Hematopoietic multipotent progenitor cell treated with erythropoietin and hydrocortisone succinate and interleukin-3 and kit ligand, for 4 days (in vitro differentiated cells): ENCODE measurements around the gene ZNF148.
A peak's percentile ranks its signal among the peaks of the same experiment; 100 is the strongest.

Experiments used
- DNase-seq: peaks from one replicate; pipeline ENCODE4 v3.0.0-alpha.2; 2015

The ZNF148 gene

GRCh38 chr3:125266971-125267370 is 108.2 kb downstream of the ZNF148 start:
- DNase-seq, result no peak

DNA sequence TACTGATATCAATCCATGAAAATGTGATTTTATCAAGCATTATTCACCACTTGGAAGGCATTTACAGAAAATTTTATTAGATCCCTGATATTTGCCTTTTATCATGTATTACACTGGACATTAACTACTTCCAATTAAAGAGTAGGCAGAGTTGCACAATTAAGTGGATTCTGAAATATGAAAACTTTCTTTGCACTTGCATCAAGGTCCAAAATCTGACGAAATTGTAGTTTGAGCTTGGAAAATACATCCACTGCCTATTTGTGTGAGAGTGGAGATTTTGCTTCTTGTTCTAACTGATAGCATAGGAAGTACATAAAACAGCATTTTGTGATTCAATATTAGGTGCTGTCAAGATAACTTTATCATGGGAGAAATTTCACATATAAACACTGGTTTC is 113.0 kb downstream of the ZNF148 start:
- DNase-seq, result no peak

GRCh38 chr3:125261031-125261430 is 114.1 kb downstream of the ZNF148 start:
- DNase-seq, result no peak

DNA sequence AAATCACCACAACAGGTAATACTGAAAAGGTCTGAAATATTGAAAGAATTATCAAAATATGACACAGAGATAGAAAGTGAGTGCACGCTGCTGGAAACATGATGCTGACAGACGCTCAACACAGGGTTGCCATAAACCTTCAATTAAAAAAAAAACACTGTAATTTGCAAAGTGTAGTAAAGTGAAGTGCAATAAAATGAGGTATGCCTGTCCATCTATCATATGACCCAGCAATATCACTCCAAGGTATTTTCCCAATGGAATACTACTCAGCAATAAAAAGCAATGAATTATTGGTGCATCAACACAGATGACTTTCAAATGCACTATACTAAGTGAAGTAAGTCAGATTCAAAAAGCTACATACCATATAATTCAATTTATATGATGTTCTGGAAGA is 115.0 kb downstream of the ZNF148 start:
- DNase-seq, result no peak

GRCh38 chr3:125257536-125257935 is 117.6 kb downstream of the ZNF148 start:
- peak; percentile 57 for DNase-seq

DNA sequence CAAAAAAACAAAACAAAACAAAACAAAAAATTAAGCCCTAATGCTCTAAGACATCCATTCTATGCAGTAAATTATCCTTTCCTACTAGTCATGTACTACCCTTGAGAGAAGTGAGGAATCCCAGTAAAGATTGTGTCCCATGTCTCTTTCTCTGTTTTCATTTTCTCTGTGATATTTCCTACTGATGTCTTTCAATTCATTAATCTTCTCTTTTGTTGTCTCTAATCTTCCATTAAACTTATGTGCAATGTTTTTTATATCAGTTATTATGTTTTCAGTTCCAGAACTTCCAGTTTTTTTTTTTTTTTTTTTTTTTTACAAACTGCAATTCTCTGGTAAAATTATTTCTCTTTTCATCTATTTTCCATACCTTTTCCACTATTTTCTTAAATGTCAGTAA is 118.5 kb downstream of the ZNF148 start:
- no peak for DNase-seq

GRCh38 chr3:125250973-125251372 is 124.2 kb downstream of the ZNF148 start:
- DNase-seq, result no peak

- DNase-seq, result no peak
These were observed 128.9 kb downstream of the ZNF148 start for GRCh38 chr3:125246237-125246636.

DNA sequence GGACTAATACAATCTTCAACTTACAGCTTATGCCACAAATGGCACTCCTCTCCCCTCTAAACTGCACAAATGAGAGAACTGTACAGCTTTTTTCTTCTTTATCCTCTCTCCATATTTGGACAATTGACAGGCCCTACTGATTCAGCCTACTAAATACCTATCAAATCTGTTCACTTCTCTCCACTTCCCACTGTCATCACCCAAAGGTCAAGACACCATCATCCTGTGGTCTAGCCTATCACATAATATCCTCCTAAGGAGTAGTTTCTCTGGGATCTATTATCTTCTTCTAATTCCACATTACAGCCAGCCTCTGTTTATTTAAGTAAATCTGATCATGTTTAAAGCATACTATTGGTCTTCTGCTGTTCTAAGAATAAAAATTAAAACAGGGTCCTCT is 129.6 kb downstream of the ZNF148 start:
- no peak for DNase-seq

GRCh38 chr3:125240496-125240895 is 134.6 kb downstream of the ZNF148 start:
- no peak for DNase-seq

DNA sequence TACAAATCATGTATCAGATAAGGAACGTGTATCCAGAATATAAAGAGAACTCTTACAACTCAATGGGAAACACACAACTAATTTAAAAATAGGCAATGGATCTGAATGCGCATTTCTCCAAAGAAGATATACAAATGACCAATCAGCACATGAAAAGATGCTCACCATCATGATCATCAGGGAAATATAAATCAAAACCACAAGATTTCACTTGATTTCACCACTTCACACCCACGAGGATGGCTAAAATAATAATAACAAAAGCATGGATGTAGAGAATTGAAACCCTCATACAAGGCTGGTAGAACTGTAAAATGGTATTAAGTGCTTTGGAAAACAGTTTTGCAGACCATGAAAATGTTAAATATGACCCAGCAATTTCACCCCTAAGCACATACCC is 135.9 kb downstream of the ZNF148 start:
- DNase-seq, result no peak

- no peak for DNase-seq
These were observed 136.4 kb downstream of the ZNF148 start for GRCh38 chr3:125238759-125239158.

DNA sequence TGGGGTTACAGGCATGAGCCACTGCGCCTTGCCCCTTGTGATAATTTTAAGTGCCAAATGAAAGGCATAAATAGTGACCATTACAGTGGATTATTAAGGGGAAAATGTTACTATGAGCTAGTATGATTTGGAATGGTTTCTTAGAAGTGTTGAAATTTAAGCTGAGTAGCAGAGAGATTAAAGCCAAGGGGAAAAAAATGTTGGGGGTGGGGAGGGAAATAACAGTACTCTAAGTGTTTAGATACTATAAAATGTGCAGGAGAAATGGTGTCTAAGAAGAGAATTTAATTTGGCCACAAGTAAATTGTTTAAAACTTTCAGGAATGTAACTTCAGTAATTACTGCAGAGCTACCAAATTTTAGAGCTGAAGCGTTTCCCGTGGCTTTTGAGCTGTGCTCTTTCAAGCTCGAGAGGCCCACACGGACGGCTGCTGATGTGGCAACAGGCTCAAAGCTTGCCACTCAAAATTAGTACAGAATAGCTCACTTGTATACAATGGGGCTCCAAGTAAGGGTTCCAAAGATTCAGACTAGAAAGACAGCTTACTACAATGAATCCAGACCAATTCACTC is 138.7 kb downstream of the ZNF148 start:
- DNase-seq, result no peak

DNA sequence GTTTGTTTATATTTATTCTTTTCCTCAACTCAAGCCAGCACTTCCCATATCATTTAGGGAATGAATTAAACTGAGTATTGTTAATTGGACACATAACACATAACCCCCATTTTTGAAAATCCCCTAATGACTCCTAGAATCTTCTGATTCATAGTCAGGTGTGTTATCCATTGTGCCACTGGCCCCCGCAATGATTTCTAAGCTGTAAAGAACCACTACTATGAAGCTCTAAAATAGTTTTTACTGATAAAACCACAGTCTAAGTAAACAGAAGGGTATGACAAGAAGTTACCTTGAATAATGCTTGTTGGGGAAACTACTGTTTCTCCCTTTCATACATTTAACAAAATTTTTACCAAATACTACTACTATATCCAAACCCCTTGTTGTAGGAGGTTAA is 140.3 kb downstream of the ZNF148 start:
- DNase-seq, result no peak

DNA sequence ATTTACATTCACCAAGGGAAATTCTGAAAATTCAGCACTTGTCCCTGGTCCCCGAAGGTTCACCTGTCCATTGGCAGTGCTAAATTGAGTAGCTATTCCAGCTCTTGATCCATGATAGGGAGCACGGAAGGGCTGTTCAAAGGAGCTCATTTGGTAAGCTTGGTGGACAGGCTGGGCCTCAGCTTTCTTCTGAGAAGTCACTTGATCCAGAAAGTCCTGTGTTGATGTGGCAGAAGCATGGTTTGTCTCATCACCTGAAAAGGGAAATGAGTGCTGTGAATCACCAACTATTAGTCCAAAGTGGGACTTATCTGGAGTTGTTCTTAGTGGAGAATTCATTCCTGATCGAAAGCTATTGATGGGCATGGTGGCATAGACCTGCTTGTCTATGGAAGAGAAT is 142.7 kb downstream of the ZNF148 start:
- DNase-seq, result no peak

DNA sequence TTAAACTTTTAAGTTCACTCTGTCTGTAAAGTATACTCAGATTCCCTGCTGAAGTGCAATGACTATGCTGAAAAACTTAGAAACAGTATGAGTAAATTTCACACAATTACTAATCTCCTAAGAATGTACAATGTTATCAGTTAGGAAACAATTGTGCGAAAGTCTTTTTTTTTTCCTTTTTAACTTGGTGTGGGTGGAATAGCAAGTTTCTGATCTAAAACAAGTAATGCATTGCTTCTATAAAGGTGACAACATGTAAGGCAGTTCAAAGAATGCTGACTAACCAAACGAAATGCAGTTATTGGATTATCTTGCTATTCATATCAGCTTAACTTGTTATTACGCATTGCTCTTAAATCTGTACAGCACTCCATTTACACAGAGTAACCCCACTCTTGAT is 143.2 kb downstream of the ZNF148 start:
- DNase-seq, result no peak

GRCh38 chr3:125229707-125230106 is 145.4 kb downstream of the ZNF148 start:
- DNase-seq, result no peak

DNA sequence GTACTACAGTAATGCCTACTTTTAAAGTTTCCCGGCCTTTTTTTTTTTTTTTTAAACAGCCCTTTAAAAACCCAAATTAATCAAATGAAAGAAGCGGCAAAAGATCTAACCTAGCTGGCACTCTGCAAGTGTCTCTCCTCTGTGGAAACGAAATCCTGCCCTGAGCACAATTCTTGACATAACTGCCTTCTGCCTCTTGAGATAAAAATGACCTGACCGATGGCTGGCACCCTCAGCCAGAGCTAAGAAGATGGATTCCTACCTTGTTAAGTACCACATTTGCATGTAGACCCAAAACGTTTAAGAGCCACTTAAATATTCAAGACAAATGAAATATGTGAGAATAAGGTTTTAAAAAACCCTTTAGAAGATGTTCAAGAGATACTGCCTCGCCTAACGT is 146.0 kb downstream of the ZNF148 start:
- DNase-seq, result no peak

DNA sequence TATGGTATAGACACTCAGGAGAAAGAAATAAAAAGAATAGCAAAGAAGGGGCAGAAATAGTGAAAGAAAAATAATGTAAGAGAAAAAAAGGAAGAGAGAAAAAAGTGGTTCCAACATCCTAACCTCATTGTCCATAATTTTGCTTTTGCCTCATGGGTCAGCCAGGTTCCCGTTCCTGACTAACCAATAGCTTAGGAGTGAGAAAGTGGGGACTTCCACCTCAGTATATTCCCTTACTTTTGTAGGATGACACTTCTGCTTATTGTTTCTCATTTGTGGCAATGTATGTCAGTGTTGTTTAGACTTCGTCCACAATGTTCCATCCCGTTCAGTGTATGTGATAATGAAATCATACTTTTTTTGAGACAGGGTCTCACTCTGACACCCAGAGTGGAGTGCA is 153.3 kb downstream of the ZNF148 start:
- DNase-seq, result no peak

- peak; percentile 25 for DNase-seq
These were observed 154.2 kb downstream of the ZNF148 start for GRCh38 chr3:125220727-125221429.

- DNase-seq, result no peak
These were observed 154.9 kb downstream of the ZNF148 start for GRCh38 chr3:125220183-125220582.

GRCh38 chr3:125219261-125219701 is 155.8 kb downstream of the ZNF148 start:
- no peak for DNase-seq

DNA sequence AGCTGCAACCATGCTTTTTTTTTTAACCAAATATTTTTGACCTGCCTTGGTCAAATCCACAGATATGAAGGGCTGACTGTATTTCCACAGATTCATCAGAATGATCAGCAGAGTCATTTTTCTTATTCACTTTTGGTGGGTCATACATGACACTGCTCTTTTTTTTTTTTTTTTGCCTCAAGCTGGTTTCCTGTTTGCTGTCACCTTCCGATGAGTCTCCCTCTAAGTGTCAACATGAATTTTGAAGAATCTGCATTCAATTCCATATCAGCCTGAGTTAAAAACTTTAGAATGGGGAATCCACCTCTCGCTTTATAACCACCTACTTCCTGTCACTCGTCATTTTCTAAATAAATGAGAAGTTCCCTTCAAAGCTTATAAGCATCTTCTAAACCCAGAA is 160.4 kb downstream of the ZNF148 start:
- DNase-seq, result peak; percentile 45

- no peak for DNase-seq
These were observed 161.1 kb downstream of the ZNF148 start for GRCh38 chr3:125213946-125214542.

- DNase-seq, result no peak
These were observed 161.8 kb downstream of the ZNF148 start for GRCh38 chr3:125213364-125213755.
